ENCODE results near the gene PDE4D.
A peak's percentile ranks its signal among the peaks of the same experiment; 100 is the strongest.

PDE4D gene

GRCh38 chr5:59840200-59840601 lies 53.3 kb downstream of the PDE4D start:
- no peak for DNase-seq (ENCODE audit: low read depth in 2 of 2, low spot score in 1 of 2)

- no peak for DNase-seq (ENCODE audit: low read depth in 2 of 2, low spot score in 1 of 2)
Observed at GRCh38 chr5:59838989-59839388, 54.5 kb downstream of the PDE4D start.

DNA sequence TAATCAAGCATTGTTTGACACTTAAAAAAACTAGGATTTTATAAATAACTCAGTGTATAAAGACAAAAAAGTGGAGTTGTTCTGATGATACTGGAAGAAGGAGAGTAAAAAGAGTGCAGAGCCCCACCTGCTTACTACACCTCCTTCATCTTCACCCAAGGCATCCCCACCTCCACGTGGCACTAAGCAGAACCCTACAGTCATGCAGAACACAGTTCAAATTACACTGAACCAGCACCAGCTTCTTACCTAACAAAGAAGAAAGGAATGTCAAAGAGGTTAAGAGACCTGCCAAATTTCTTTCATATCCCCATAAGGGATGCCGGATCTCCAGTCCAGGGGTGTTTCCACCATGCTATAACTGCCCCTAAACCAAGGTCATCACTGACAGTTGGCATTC lies 55.5 kb downstream of the PDE4D start:
- DNase-seq (ENCODE audit: low read depth in 2 of 2, low spot score in 1 of 2), result no peak

- no peak for DNase-seq (ENCODE audit: low read depth in 2 of 2, low spot score in 1 of 2)
Observed at GRCh38 chr5:59837071-59837470, 56.5 kb downstream of the PDE4D start.

- no peak for DNase-seq (ENCODE audit: low read depth in 2 of 2, low spot score in 1 of 2)
Observed at GRCh38 chr5:59835800-59836199, 57.7 kb downstream of the PDE4D start.

- no peak for DNase-seq (ENCODE audit: low read depth in 2 of 2, low spot score in 1 of 2)
Observed at GRCh38 chr5:59833448-59833847, 60.1 kb downstream of the PDE4D start.

GRCh38 chr5:59832577-59833301 lies 60.8 kb downstream of the PDE4D start:
- no peak for DNase-seq (ENCODE audit: low read depth in 2 of 2, low spot score in 1 of 2)

GRCh38 chr5:59831326-59832010 lies 62.1 kb downstream of the PDE4D start:
- DNase-seq (ENCODE audit: low read depth in 2 of 2, low spot score in 1 of 2), result no peak

- DNase-seq (ENCODE audit: low read depth in 2 of 2, low spot score in 1 of 2), result no peak
Observed at GRCh38 chr5:59830536-59831200, 62.9 kb downstream of the PDE4D start.

DNA sequence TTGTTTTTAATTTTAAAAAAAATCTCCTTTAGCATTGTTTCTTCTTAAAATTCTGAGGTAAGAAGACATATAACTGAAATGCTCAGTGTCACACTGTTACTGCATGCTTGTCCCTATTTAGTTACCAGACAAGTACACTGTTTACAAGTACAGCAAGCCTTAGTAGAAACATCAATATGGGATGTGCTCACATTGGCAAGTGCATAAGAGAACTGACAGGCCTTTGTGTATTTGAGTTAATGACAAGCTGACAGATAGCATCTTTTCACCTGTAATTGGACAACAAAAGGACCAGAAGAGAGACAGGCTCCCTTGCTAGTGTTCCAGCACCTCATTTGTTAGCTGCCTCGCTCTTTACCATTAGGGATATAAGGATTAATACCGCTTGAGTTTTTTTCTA lies 63.6 kb downstream of the PDE4D start:
- DNase-seq (ENCODE audit: low read depth in 2 of 2, low spot score in 1 of 2), result no peak

DNA sequence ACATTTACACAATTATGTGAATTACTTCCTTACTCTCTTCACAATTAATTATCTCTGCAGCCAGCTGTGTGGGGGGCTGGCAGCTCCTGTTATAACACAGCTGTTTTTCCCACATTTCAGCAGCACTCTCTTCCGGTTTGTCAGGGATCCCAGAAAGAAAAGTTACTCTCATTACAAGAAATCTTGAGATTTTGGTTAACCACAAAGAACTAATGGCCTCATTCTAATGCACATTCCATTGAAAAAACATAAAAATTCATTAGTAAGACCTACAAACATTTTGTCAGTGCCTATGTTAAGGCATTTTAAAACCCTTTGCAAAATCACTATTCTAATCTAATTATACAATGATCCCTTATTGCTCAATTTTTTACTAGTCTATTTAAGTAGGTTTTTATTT lies 64.1 kb downstream of the PDE4D start:
- DNase-seq (ENCODE audit: low read depth in 2 of 2, low spot score in 1 of 2), result no peak

DNA sequence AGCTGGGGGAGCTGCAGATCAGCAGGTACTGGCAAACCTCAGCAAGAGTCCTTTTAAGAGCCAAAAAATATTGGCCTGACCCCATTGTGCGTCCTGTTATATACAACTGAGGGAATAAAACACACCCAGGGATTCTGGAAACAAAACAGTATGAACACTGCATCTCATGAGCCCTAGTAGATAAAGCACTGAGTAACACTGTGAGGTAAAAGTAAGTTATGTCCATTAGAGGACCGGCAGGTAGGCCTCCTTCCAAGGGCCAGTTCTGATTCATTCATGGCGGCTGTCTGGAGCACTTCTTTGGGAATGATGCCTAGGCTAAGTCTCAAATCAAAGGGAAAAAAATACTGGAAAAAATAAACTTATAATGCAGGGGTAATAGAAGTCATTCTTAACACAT lies 64.9 kb downstream of the PDE4D start:
- no peak for DNase-seq (ENCODE audit: low read depth in 2 of 2, low spot score in 1 of 2)

DNA sequence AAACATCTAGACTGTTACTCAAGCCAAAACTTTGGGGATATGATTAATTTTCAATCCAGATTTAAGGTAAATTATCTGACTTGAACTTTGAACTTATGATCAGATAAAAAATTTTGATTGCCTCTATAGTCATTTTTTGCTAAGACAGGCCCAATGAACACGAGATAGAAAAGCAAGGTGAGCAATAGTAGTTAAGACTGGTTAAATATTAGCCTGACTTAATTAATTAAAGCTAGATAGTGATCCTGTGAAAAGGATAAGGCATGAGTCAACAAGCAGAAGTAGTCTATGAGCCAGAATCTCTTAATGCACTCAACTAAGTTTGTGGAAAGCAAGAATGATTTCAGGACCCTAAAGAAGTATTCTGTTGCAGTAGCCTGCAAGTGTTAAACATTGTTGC lies 66.5 kb downstream of the PDE4D start:
- no peak for DNase-seq (ENCODE audit: low read depth in 2 of 2, low spot score in 1 of 2)

GRCh38 chr5:59823420-59823819 lies 70.1 kb downstream of the PDE4D start:
- no peak for DNase-seq (ENCODE audit: low read depth in 2 of 2, low spot score in 1 of 2)

GRCh38 chr5:59819806-59820205 lies 73.7 kb downstream of the PDE4D start:
- DNase-seq (ENCODE audit: low read depth in 2 of 2, low spot score in 1 of 2), result no peak

DNA sequence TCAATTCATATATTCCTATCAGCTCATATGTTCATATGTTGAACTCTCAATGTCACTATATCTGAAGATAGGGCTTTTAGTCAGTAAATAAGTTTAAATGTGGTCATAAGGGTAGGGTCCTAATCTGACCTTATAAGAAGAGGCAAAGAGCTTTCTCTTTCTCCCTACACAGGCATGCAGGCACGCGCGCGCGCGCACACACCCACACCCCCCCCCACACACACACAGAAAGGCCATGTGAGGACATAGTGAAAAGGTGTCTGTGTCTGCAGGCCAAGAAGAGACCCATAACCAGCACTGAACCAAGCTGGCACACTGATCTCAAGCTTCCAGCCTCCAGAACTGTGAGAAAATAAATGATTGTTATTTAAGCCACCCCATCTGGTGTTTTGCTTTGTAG lies 76.0 kb downstream of the PDE4D start:
- no peak for DNase-seq (ENCODE audit: low read depth in 2 of 2, low spot score in 1 of 2)

DNA sequence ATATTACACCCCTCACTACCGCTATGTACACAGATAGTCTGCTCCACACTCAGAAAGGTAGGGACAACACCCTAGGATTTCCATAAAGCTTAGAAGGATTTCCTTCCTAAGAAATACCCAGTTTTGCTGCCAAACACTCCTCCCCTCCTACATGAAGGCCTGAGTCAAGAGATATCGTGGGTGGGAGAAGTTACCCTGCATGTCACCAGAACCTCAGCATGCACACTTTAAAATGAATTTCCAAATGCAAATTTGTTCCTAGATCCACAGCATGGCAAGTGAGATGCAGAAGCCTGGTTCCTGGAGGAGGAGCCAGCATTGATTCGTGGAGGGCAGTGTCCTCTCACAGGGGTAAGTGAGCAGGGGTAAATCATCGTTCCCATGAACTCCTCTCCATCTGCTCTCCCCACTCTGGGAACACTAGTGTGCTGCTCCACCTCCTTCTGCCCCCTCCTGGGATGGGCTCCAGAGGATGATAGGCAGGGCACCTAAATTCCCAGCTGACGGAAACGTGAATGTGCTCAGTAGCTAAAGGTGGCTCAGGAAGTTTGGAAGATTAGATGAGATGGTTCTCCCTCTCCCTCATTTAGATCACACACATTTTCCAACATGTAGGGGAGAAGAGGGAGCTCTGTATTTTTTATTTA lies 76.7 kb downstream of the PDE4D start:
- DNase-seq (ENCODE audit: low read depth in 2 of 2, low spot score in 1 of 2), result no peak

- no peak for DNase-seq (ENCODE audit: low read depth in 2 of 2, low spot score in 1 of 2)
Observed at GRCh38 chr5:59814537-59814872, 79.0 kb downstream of the PDE4D start.

DNA sequence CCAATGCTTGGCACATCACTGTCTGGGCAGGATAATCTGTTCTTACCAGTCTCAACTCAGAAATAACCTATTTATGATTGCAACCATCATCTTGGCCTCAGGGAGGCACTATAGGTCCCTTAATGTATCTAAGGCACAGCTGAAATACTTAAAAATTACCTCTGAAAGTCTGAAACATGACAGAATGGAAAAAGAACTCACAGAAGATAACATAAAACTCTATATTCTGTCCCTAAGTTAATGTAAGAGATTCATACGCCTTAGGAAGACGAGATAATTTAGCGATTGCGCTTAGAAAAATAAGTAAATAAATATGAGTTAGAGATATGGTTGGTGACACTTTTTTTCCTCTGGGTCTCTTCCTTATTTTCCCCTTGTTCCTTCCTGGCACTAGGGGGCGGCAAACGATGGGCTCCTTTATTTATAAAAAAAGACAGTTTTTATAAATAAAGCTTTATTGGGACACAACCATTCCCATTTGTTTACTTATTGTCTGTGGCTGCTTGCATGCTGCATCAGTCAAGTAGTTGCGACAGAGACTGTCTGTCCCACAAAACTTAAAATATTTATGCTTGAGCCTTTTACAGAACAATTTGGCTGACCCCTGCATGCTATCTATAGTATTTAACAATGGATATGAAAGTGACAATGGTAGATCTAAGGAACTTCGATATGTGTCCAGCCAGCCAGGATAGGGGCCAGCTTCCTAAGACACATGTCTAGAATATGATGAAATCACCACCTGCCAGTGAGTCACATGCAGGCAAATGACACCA lies 79.6 kb downstream of the PDE4D start:
- no peak for DNase-seq (ENCODE audit: low read depth in 2 of 2, low spot score in 1 of 2)

DNA sequence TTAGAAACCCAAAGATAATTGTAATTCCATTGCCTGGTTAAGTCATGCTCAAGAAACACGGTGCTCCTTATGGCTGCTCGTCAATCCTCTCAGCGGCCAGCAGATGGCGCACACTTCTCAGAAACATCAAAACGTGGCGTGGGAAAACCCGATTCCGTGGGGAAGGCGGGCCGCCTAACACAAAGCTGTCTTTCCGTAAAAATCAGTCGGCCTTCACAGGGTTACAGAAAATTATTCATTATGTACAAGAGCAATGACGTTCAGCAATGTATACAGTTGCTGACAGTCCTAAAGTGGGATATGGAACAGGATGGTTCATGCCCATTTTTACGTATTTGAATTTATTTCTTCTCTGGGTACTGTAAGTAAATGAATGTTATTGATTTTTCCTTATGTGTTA lies 83.5 kb downstream of the PDE4D start:
- DNase-seq (ENCODE audit: low read depth in 2 of 2, low spot score in 1 of 2), result peak; percentile 18 to 19

GRCh38 chr5:59807806-59808205 lies 85.7 kb downstream of the PDE4D start:
- no peak for DNase-seq (ENCODE audit: low read depth in 2 of 2, low spot score in 1 of 2)

All from stimulated activated CD8-positive, alpha-beta memory T cell treated with anti-CD3 and anti-CD28 coated beads, Interleukin-4, amount 100 ng/mL, for 4 hours (primary cell).